ENCODE measurements around the gene C19orf81. TPM values are rescaled to one million over a fixed set of nuclear protein-coding genes. Genes with fewer than 3 reads are reported as not detected.

Gene C19orf81
- polyA plus RNA-seq, 1 donor (not counting 4 experiments of a cell fraction or from before 2014, with no cell fraction given), result not detected

- no peak for FAIRE-seq
- DNase-seq (ENCODE audit: low read depth, low spot score), result no peak
- Histone ChIP-seq H3K79me2 (ENCODE audit: control insufficient read depth, insufficient read depth, low read length) (no peaks in the 10 kb centered on the region), H3K4me2 (ENCODE audit: control insufficient read depth, extremely low read depth, insufficient read depth, low read depth, low read length) (no peak overlapping the region), H3K9ac (ENCODE audit: control insufficient read depth, extremely low read depth, insufficient read depth, low read length) (no peak overlapping the region), H3K27me3 (ENCODE audit: control insufficient read depth, extremely low read depth, insufficient read depth, low read length) (peaks cover 14% of the 10 kb centered on the region), H2AFZ (ENCODE audit: control insufficient read depth, low read length) (no peak overlapping the region), H3K36me3 (ENCODE audit: control insufficient read depth in 2 of 2, extremely low read depth in 1 of 2, insufficient read depth in 2 of 2, low read length in 2 of 2) (no peaks in the 10 kb centered on the region), H3K9me1 (ENCODE audit: control insufficient read depth, extremely low read depth, insufficient read depth, low read length) (no peaks in the 10 kb centered on the region), H3K9me3 (ENCODE audit: control insufficient read depth, low read depth, low read length) (no peaks in the 10 kb centered on the region), H3K4me1 (ENCODE audit: control insufficient read depth, extremely low read depth, insufficient read depth, low read length) (no peaks in the 10 kb centered on the region), H3K4me3 (ENCODE audit: control insufficient read depth in 2 of 3, extremely low read depth in 1 of 3, insufficient read depth in 2 of 3, low read depth in 1 of 3, low read length in 3 of 3) (no peak overlapping the region), H3K27ac (ENCODE audit: control insufficient read depth, insufficient read depth, low read length) (no peak overlapping the region), H4K20me1 (ENCODE audit: control insufficient read depth, extremely low read depth, insufficient read depth, low read length) (no peaks in the 10 kb centered on the region)
- no peak for TF ChIP-seq EZH2 (IDR thresholded peaks at IDR 0.05; ENCODE audit: low read length)
- no peak for TF ChIP-seq CTCF (optimal IDR thresholded peaks at IDR 0.05 in 1 of 3, IDR thresholded peaks at IDR 0.05 in 1 of 3, conservative IDR thresholded peaks at IDR 0.05 in 1 of 3; ENCODE audit: extremely low read depth in 1 of 3, insufficient read depth in 2 of 3, low read length in 3 of 3)
- dilution Hi-C loops (cut with MboI; ENCODE audit: extremely low pct_ligation_motif_present, low sequenced_read_pairs), result no loop called here
Measured at GRCh38 chr19:50702871-50703829, 53.9 kb downstream of the C19orf81 start.

DNA sequence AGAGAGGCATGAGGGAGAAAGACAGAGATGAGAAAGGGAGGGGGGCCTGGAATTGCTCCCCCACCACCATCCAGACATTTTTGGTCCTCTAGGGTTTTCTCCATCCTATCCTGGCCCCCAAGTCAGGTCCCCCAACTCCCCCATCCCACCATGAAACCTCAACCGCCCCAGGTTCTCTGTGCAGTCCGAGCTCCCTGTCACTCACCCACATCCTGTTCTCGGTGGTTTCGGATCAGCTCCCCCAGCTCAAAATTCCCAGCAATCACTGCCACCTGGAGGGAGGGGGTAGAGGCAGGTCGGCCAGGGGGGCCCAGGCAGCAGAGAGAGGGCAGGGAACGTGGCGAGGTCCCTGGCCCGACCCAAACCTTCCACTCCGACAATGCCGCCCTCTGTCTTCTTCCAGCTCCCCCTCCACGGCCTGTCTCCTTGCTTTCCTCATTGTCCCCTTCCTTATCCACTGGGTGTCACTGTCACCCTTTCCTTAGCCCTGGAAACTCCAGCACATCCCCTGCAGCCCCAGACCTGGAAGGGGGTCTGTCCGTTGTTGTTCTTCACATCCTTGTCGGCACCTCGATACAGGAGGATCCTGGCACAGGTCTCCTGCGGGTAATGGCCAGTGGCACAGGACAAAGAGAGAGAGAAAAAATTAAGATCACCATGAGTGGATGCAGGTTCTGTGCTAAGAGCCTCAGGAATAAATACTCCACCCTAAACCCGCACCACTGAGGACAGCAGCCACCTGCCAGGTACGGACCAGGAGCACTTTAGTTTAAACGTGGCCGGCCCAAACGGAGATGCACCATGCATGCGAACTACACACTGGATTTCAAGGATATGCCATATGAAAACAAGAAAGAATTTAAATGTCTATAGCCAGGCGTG, 54.9 kb downstream of the C19orf81 start:
- FAIRE-seq (no peak), DNase-seq (ENCODE audit: low read depth, low spot score) (no peak)
- TF ChIP-seq CTCF (optimal IDR thresholded peaks at IDR 0.05 in 1 of 3, IDR thresholded peaks at IDR 0.05 in 1 of 3, conservative IDR thresholded peaks at IDR 0.05 in 1 of 3; ENCODE audit: extremely low read depth in 1 of 3, insufficient read depth in 2 of 3, low read length in 3 of 3) (peak in 2 of 3 experiments; percentile 12 to 53), EZH2 (IDR thresholded peaks at IDR 0.05; ENCODE audit: low read length) (no peak)
- no peak overlapping the region for H3K27ac ChIP-seq (ENCODE audit: control insufficient read depth, insufficient read depth, low read length)
- H3K9me1 ChIP-seq (ENCODE audit: control insufficient read depth, extremely low read depth, insufficient read depth, low read length), result no peaks in the 10 kb centered on the region
- no peaks in the 10 kb centered on the region for H4K20me1 ChIP-seq (ENCODE audit: control insufficient read depth, extremely low read depth, insufficient read depth, low read length)
- no peaks in the 10 kb centered on the region for H3K4me1 ChIP-seq (ENCODE audit: control insufficient read depth, extremely low read depth, insufficient read depth, low read length)
- H2AFZ ChIP-seq (ENCODE audit: control insufficient read depth, low read length), result no peak overlapping the region
- H3K27me3 ChIP-seq (ENCODE audit: control insufficient read depth, extremely low read depth, insufficient read depth, low read length), result peaks cover 14% of the 10 kb centered on the region
- H3K9ac ChIP-seq (ENCODE audit: control insufficient read depth, extremely low read depth, insufficient read depth, low read length), result no peak overlapping the region
- H3K79me2 ChIP-seq (ENCODE audit: control insufficient read depth, insufficient read depth, low read length), result no peaks in the 10 kb centered on the region
- no peak overlapping the region for H3K4me3 ChIP-seq (ENCODE audit: control insufficient read depth in 2 of 3, extremely low read depth in 1 of 3, insufficient read depth in 2 of 3, low read depth in 1 of 3, low read length in 3 of 3)
- dilution Hi-C loops (cut with MboI; ENCODE audit: extremely low pct_ligation_motif_present, low sequenced_read_pairs), result no loop called here
- H3K4me2 ChIP-seq (ENCODE audit: control insufficient read depth, extremely low read depth, insufficient read depth, low read depth, low read length), result no peak overlapping the region
- no peaks in the 10 kb centered on the region for H3K9me3 ChIP-seq (ENCODE audit: control insufficient read depth, low read depth, low read length)
- no peaks in the 10 kb centered on the region for H3K36me3 ChIP-seq (ENCODE audit: control insufficient read depth in 2 of 2, extremely low read depth in 1 of 2, insufficient read depth in 2 of 2, low read length in 2 of 2)
